HepG2 (cell line): ENCODE data around the gene EFCAB14. TPM values are rescaled to one million over a fixed set of nuclear protein-coding genes. Genes with fewer than 3 reads are reported as not detected.

Experiments
- ARHGAP35 ChIP-seq: sonication (generic); formaldehyde crosslinking; IDR thresholded peaks from 2 replicates; pipeline ENCODE4 v1.9.0; 2022; ENCODE audit warnings: mild to moderate bottlenecking, inconsistent platforms, moderate library complexity, missing genetic modification reagents, borderline replicate concordance
- CREM ChIP-seq, 2 experiments: sonication (generic) in 1 of 2; formaldehyde crosslinking in 1 of 2; IDR thresholded peaks; 2 replicates each; pipeline versions ENCODE4 v1.4.0 to v1.6.1; 2016 to 2020; ENCODE audit warnings: antibody characterized with exemption in 1 of 2, mild to moderate bottlenecking in 1 of 2, missing genetic modification reagents in 1 of 2
- CTCF ChIP-seq: sonication (generic); formaldehyde crosslinking; IDR thresholded peaks from 2 replicates; pipeline ENCODE4 v1.5.0; 2020; ENCODE audit warnings: mild to moderate bottlenecking, missing genetic modification reagents, moderate library complexity
- MLXIP ChIP-seq: sonication (generic); formaldehyde crosslinking; IDR thresholded peaks from 2 replicates; pipeline ENCODE4 v1.9.0; 2021; ENCODE audit warnings: missing genetic modification reagents, borderline replicate concordance
- NFE2L1 ChIP-seq: sonication (generic); formaldehyde crosslinking; IDR thresholded peaks from 2 replicates; pipeline ENCODE4 v1.4.0; 2020; ENCODE audit warnings: missing genetic modification reagents, mild to moderate bottlenecking, borderline replicate concordance
- SIN3B ChIP-seq: fragments of 150-350 bp; IDR thresholded peaks from 2 replicates; pipeline ENCODE4 v1.6.1; 2014; ENCODE audit warnings: low read length
- SOX5 ChIP-seq: IDR thresholded peaks from 2 replicates; pipeline ENCODE4 v1.6.1; 2016; ENCODE audit warnings: borderline replicate concordance
- ZNF251 ChIP-seq: sonication (generic); formaldehyde crosslinking; IDR thresholded peaks from 2 replicates; pipeline ENCODE4 v1.9.0; 2021; ENCODE audit warnings: mild to moderate bottlenecking, missing genetic modification reagents
- ZNF317 ChIP-seq: sonication (generic); formaldehyde crosslinking; IDR thresholded peaks from 2 replicates; pipeline ENCODE4 v1.5.0; 2020; ENCODE audit warnings: mild to moderate bottlenecking, missing genetic modification reagents
- ZSCAN9 ChIP-seq: IDR thresholded peaks from 2 replicates; pipeline ENCODE4 v1.6.1; 2016; ENCODE audit warnings: borderline replicate concordance
- polyA plus RNA-seq, 8 experiments: library from polyadenylated mRNA; depleted of rRNA in 3 of 8; stranded (reverse) in 7 of 8; unstranded in 1 of 8; fragments of >200 nt; fragmentation: Illumina TruSeq in 4 of 8; extraction: Trizol in 4 of 8; gene quantifications; 2 replicates each; pipeline versions ENCODE4 v1.2.1 to v1.2.3, GENCODE V29; 2011 to 2016; ENCODE audit warnings: low read depth in 4 of 8, missing spikeins in 1 of 8, mixed read lengths in 1 of 8; ENCODE audit not compliant: insufficient read depth in 1 of 8
- total RNA-seq, 5 experiments: library from RNA; depleted of rRNA; stranded (reverse); fragments of >200 nt; fragmentation: Illumina TruSeq; extraction: Trizol; gene quantifications; 2 replicates each; pipeline ENCODE4 v1.2.3, GENCODE V29; 2016; ENCODE audit warnings: low read depth in 1 of 5
- TF ChIP-seq, protein P1 (sequence below): sonication (generic); formaldehyde crosslinking; IDR thresholded peaks from 2 replicates; pipeline ENCODE4 v1.8.1; 2023; ENCODE audit warnings: mild to moderate bottlenecking, inconsistent platforms, moderate library complexity, missing genetic modification reagents, borderline replicate concordance
- TF ChIP-seq, protein P2 (sequence below): sonication (generic); formaldehyde crosslinking; IDR thresholded peaks from 2 replicates; pipeline ENCODE4 v1.5.0; 2020; ENCODE audit warnings: mild to moderate bottlenecking, low read depth, missing genetic modification reagents, borderline replicate concordance

EFCAB14 gene
- total and polyA plus RNA-seq, 2 of the 13 experiments (the other 11 are each of a cell fraction or from before 2014, with no cell fraction given) = 13.4 to 17.9 TPM

DNA sequence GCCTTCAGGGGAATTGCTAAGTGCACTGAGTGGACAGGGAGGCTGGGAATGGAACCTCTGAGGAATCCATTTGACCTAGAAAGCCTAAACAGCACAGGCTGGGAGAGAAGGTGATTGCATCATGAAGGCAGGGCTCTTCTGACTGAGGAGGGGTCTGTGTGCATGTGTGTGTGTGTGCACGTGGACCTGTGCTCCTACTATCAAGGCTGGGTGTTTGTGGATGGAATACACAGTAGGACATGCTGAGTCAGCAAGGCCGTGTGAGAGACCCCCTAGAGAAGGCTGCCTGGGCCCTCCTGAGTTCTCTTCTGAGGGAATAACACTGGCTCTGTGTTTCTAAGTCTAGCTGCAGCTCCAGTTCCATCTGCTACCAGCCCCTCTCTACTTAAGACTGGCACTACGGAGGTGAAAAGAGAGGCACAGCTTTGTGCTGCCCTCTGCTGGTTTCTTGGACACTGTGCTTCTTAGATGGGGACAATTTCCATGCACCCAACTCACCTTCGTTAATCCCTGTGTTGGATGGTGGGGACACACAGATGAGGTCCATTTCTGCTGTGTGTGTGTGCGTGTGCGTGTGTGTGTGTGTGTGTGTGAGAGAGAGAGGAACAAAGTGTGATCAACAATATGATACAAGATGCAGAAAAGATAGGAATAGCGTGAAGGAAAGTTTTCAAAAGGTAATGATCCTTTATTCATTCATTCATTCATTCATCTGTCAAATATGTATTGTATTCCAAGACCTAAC lies 6.2 kb upstream of the EFCAB14 start (continued):
- TF ChIP-seq, protein P1, sequence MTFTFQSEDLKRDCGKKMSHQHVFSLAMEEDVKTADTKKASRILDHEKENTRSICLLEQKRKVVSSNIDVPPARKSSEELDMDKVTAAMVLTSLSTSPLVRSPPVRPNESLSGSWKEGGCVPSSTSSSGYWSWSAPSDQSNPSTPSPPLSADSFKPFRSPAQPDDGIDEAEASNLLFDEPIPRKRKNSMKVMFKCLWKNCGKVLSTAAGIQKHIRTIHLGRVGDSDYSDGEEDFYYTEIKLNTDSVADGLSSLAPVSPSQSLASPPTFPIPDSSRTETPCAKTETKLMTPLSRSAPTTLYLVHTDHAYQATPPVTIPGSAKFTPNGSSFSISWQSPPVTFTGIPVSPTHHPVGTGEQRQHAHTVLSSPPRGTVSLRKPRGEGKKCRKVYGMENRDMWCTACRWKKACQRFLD (CRISPR knock-in tag) = no peak
- TF ChIP-seq, protein P2, sequence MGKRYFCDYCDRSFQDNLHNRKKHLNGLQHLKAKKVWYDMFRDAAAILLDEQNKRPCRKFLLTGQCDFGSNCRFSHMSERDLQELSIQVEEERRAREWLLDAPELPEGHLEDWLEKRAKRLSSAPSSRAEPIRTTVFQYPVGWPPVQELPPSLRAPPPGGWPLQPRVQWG = no peak
- TF ChIP-seq CREM (IDR thresholded peaks at IDR 0.05) = no peak
- TF ChIP-seq CREM (CRISPR knock-in tag; IDR thresholded peaks at IDR 0.05) = no peak
- TF ChIP-seq NFE2L1 (CRISPR knock-in tag) = no peak
- no peak for TF ChIP-seq ZSCAN9 (CRISPR knock-in tag)
- no peak for TF ChIP-seq SOX5 (CRISPR knock-in tag)
- no peak for TF ChIP-seq MLXIP
- no peak for TF ChIP-seq ZNF251 (CRISPR knock-in tag)
- no peak for TF ChIP-seq SIN3B
- no peak for TF ChIP-seq ARHGAP35
- peak; percentile 94 for TF ChIP-seq CTCF (CRISPR knock-in tag)
- TF ChIP-seq ZNF317 (CRISPR knock-in tag) = 0 out of 2 replicates have a peak, but pooled peaks have one; percentile 30
